Lower leg skin (tissue), 3 donors: ENCODE results near the gene WDFY4.

Experiments
- POLR2A ChIP-seq, 2 donors: fragments of 450-650 bp; IDR thresholded peaks; one replicate each; pipeline ENCODE4 v1.6.1; 2016 to 2017; ENCODE audit warnings: antibody characterized with exemption in 2 of 2, mild to moderate bottlenecking in 1 of 2, moderate library complexity in 1 of 2
- TF ChIP-seq, protein P1 (sequence below), 3 donors: fragments of 450-650 bp; IDR thresholded peaks; one replicate each; pipeline ENCODE4 v1.5.1; 2016; ENCODE audit warnings: antibody characterized with exemption in 3 of 3, mild to moderate bottlenecking in 3 of 3, moderate library complexity in 2 of 3

DNA sequence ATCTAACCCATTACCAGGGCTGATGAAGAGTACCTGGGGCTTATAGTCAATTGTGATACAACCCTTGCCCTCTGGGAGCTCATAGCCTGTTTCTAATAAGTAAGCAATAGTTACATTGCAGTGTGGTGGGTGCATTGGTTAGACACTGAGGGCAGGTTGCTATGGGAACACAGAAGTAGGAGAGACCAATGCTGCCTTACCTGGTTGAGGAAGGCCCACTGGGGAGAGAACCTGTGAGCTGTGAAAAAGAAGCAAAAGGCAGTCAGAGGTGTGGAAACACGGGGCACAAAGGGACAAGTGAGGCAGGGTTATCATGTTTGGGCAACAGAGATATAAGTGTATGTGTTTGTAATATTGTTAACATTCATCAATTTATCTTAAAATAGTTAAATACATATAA, 51.9 kb downstream of the WDFY4 start:
- TF ChIP-seq, protein P1, sequence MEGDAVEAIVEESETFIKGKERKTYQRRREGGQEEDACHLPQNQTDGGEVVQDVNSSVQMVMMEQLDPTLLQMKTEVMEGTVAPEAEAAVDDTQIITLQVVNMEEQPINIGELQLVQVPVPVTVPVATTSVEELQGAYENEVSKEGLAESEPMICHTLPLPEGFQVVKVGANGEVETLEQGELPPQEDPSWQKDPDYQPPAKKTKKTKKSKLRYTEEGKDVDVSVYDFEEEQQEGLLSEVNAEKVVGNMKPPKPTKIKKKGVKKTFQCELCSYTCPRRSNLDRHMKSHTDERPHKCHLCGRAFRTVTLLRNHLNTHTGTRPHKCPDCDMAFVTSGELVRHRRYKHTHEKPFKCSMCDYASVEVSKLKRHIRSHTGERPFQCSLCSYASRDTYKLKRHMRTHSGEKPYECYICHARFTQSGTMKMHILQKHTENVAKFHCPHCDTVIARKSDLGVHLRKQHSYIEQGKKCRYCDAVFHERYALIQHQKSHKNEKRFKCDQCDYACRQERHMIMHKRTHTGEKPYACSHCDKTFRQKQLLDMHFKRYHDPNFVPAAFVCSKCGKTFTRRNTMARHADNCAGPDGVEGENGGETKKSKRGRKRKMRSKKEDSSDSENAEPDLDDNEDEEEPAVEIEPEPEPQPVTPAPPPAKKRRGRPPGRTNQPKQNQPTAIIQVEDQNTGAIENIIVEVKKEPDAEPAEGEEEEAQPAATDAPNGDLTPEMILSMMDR (IDR thresholded peaks at IDR 0.05): no peak
- no peak for TF ChIP-seq POLR2A (IDR thresholded peaks at IDR 0.05)
